Measurements from ENCODE around the gene NTRK2.

GRCh38 chr9:84775056-84775643, 105.6 kb downstream of the NTRK2 start:
- no peak for TF ChIP-seq CTCF (conservative IDR thresholded peaks at IDR 0.05; ENCODE audit: low read length)
- TF ChIP-seq EZH2phosphoT487 (IDR thresholded peaks at IDR 0.05; ENCODE audit: borderline replicate concordance) = no peak

Measured in Loucy (cell line).